GM10266 (cell line): ENCODE measurements around the gene B4GALT1.

Source experiments
- DNase-seq: peaks from one replicate; pipeline ENCODE4 v3.0.0; 2012; ENCODE audit errors: extremely low spot score
- CTCF ChIP-seq: IDR thresholded peaks from 2 replicates; pipeline ENCODE4 v1.5.1; 2012; ENCODE audit warnings: mild to moderate bottlenecking, low read depth; ENCODE audit not compliant: control insufficient read depth, insufficient read depth; ENCODE audit errors: missing control alignments

Gene B4GALT1

GRCh38 chr9:33142535-33142934 is 24.6 kb downstream of the B4GALT1 start:
- TF ChIP-seq CTCF = no peak

GRCh38 chr9:33140401-33141360 is 26.5 kb downstream of the B4GALT1 start:
- no peak for DNase-seq
- no peak for TF ChIP-seq CTCF

More at GRCh38 chr9:33142535-33142934, 24.6 kb downstream of the B4GALT1 start:
- DNase-seq = no peak

- TF ChIP-seq CTCF = no peak
- no peak for DNase-seq
These were observed 27.5 kb downstream of the B4GALT1 start for GRCh38 chr9:33139421-33140228.

- no peak for TF ChIP-seq CTCF
- no peak for DNase-seq
These were observed 28.4 kb downstream of the B4GALT1 start for GRCh38 chr9:33138768-33139167.

- TF ChIP-seq CTCF = no peak
- no peak for DNase-seq
These were observed 29.3 kb downstream of the B4GALT1 start for GRCh38 chr9:33137781-33138264.

- peak; percentile 39 for DNase-seq
- TF ChIP-seq CTCF = no peak
These were observed 30.1 kb downstream of the B4GALT1 start for GRCh38 chr9:33136721-33137670.
